Measurements from ENCODE around the gene MFSD12. TPM values are rescaled to one million over a fixed set of nuclear protein-coding genes. Genes with fewer than 3 reads are reported as not detected.
A peak's percentile ranks its signal among the peaks of the same experiment; 100 is the strongest.

The MFSD12 gene
- polyA plus RNA-seq (2013, experiment 1 of 4), result 55.7 TPM
- polyA plus RNA-seq (2013, experiment 2 of 4), result 53.6 TPM
- 42.2 TPM for polyA plus RNA-seq (2013, experiment 3 of 4)
- 43.2 TPM for polyA plus RNA-seq (2013, experiment 4 of 4)

- no peaks in the 10 kb centered on the region for H3K9me3 ChIP-seq (ENCODE audit: control insufficient read depth, low read length)
- peaks cover 8% of the 10 kb centered on the region for H3K4me1 ChIP-seq (ENCODE audit: control insufficient read depth, insufficient read depth, low read length)
- WGBS, 2 experiments, result 1% methylated on average over 81 of the region's 81 CpGs
- H3K36me3 ChIP-seq (ENCODE audit: control insufficient read depth, insufficient read depth, low read length), result no peaks in the 10 kb centered on the region
- peaks cover 8% of the 10 kb centered on the region for H3K27me3 ChIP-seq (ENCODE audit: control insufficient read depth, insufficient read depth, low read length, poor library complexity, severe bottlenecking)
- peak within 1 kb of the TSS; percentile 62 for H3K4me3 ChIP-seq (ENCODE audit: insufficient read depth, low read depth, low read length)
- no peak within 1 kb of the TSS for H3K27ac ChIP-seq (ENCODE audit: insufficient read depth, low read depth, low read length, poor library complexity, severe bottlenecking)
Observed at GRCh38 chr19:3557461-3558248, at the start of gene MFSD12. Gene MFSD12 (minus strand): TSS chr19:3557586. CDS start chr19:3557403, 183 bp downstream.

DNA sequence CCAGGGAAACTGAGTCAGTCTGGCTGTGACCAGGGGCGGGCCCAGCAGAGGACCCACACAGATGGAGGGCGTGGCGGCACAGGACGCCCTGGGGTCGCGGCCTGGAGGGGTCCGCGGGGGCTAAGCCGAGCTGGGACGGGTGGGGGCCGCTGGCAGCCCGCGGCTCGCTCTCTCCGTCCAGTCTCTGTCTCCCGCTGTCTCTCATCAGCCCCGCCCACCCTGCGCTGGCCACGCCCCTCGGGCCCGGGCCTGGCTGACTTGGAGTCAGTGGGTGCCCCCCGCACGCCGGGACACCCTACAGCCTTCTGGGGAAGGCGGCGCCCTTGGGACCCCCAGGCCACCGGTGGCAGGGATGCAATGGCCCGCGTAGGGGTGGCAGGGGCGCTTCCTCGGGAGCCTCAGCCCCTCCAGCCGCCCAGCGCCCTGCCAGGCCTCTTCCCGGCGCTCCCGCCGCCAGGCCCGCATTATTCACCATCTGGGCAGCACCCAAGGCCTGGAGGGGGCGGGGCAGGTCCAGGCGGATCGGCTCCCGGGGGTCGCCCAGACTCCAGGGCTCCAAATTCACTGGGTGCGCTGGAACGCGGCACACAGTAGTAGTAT, 49.4 kb upstream of the MFSD12 start, which contains the start of gene TBXA2R:
Gene TBXA2R, minus strand, starts transcription at position 186 of the 600 bp plus-strand sequence. CDS start 6,241 bp downstream, outside the sequence.
- no peak within 1 kb of the TSS for H3K27ac ChIP-seq (ENCODE audit: insufficient read depth, low read depth, low read length, poor library complexity, severe bottlenecking)
- peak within 1 kb of the TSS; percentile 25 for H3K4me3 ChIP-seq (ENCODE audit: insufficient read depth, low read depth, low read length)

DNA sequence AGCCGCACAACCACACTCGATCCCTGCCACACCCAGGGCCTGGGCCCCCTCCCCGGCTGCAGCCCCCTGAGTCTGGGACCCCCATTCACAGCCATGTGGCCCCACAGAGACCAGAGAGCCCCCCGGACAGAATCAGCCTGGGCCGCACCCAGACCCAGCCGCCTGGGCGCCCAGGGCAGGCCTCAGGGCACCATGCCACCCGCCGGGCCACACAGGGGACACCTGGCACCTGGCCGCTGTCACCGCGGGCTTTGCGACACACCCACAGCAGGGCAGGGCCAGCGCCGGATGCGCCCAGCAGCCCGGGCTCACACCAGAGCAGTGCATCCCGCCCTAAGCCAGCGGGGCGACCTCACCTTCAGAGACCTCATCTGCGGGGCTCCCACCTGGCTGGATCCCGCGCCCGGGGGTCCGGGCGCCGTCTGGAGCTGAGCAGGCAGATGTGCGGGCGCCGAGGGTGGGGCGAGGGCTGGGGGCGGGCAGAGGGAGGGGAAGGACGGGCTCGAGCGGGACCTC, 48.8 kb upstream of the MFSD12 start:
- Histone ChIP-seq H3K27ac (ENCODE audit: insufficient read depth, low read depth, low read length, poor library complexity, severe bottlenecking) (no peak overlapping the region), H3K27me3 (ENCODE audit: control insufficient read depth, insufficient read depth, low read length, poor library complexity, severe bottlenecking) (peaks cover 35% of the 10 kb centered on the region), H3K9me3 (ENCODE audit: control insufficient read depth, low read length) (no peaks in the 10 kb centered on the region), H3K36me3 (ENCODE audit: control insufficient read depth, insufficient read depth, low read length) (peaks cover 6% of the 10 kb centered on the region), H3K4me1 (ENCODE audit: control insufficient read depth, insufficient read depth, low read length) (peaks cover 14% of the 10 kb centered on the region), H3K4me3 (ENCODE audit: insufficient read depth, low read depth, low read length) (peak overlapping the region; percentile 25)
- 21 to 23% methylated on average over 35 of the region's 35 CpGs for WGBS, 2 experiments

More for the DNA sequence above, 49.4 kb upstream of the MFSD12 start, which contains the start of gene TBXA2R:
- no peaks in the 10 kb centered on the region for H3K9me3 ChIP-seq (ENCODE audit: control insufficient read depth, low read length)
- H3K36me3 ChIP-seq (ENCODE audit: control insufficient read depth, insufficient read depth, low read length), result peaks cover 11% of the 10 kb centered on the region
- peaks cover 14% of the 10 kb centered on the region for H3K4me1 ChIP-seq (ENCODE audit: control insufficient read depth, insufficient read depth, low read length)
- peaks cover 35% of the 10 kb centered on the region for H3K27me3 ChIP-seq (ENCODE audit: control insufficient read depth, insufficient read depth, low read length, poor library complexity, severe bottlenecking)
- WGBS, 2 experiments, result 3 to 5% methylated on average over 46 of the region's 46 CpGs

DNA sequence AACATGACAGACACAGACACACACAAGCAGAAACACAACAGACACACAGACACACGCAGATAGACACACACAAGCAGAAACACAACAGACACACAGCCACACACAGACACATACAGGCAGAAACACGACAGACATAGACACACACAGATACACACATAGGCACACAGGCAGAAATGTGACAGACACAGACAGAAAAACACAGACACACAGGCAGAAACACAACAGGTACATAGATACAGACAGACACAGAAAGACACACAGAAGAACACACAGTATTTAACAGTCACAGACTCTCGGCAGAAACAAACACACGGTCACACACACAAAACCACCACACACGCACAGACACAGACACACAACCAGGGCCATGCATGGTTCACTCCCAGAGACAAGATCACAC, 48.4 kb upstream of the MFSD12 start:
- 78 to 85% methylated on average over 5 of the region's 5 CpGs for WGBS, 2 experiments
- Histone ChIP-seq H3K4me1 (ENCODE audit: control insufficient read depth, insufficient read depth, low read length) (peaks cover 14% of the 10 kb centered on the region), H3K27me3 (ENCODE audit: control insufficient read depth, insufficient read depth, low read length, poor library complexity, severe bottlenecking) (peaks cover 35% of the 10 kb centered on the region), H3K27ac (ENCODE audit: insufficient read depth, low read depth, low read length, poor library complexity, severe bottlenecking) (no peak overlapping the region), H3K4me3 (ENCODE audit: insufficient read depth, low read depth, low read length) (no peak overlapping the region), H3K36me3 (ENCODE audit: control insufficient read depth, insufficient read depth, low read length) (peaks cover 5% of the 10 kb centered on the region), H3K9me3 (ENCODE audit: control insufficient read depth, low read length) (no peaks in the 10 kb centered on the region)

DNA sequence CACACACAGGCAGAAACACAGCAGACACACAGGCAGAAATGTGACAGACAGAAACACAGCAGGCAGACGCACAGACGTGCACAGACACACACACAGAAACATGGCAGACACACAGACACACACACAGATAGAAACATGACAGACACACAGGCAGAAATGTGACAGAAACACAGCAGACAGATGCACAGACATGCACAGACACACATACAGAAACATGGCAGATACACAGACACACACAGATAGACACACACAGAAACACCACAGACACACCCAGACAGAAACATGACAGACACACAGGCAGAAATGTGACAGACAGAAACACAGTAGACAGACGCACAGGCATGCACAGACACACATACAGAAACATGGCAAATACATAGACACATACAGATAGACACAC, 48.0 kb upstream of the MFSD12 start:
- H3K9me3 ChIP-seq (ENCODE audit: control insufficient read depth, low read length), result no peaks in the 10 kb centered on the region
- peaks cover 5% of the 10 kb centered on the region for H3K36me3 ChIP-seq (ENCODE audit: control insufficient read depth, insufficient read depth, low read length)
- H3K4me1 ChIP-seq (ENCODE audit: control insufficient read depth, insufficient read depth, low read length), result peaks cover 14% of the 10 kb centered on the region
- no peak overlapping the region for H3K4me3 ChIP-seq (ENCODE audit: insufficient read depth, low read depth, low read length)
- H3K27me3 ChIP-seq (ENCODE audit: control insufficient read depth, insufficient read depth, low read length, poor library complexity, severe bottlenecking), result peaks cover 35% of the 10 kb centered on the region
- H3K27ac ChIP-seq (ENCODE audit: insufficient read depth, low read depth, low read length, poor library complexity, severe bottlenecking), result no peak overlapping the region
- WGBS, 2 experiments, result 85 to 93% methylated on average over 3 of the region's 3 CpGs

- Histone ChIP-seq H3K9me3 (ENCODE audit: control insufficient read depth, low read length) (no peaks in the 10 kb centered on the region), H3K4me1 (ENCODE audit: control insufficient read depth, insufficient read depth, low read length) (peaks cover 14% of the 10 kb centered on the region), H3K36me3 (ENCODE audit: control insufficient read depth, insufficient read depth, low read length) (peaks cover 3% of the 10 kb centered on the region), H3K27ac (ENCODE audit: insufficient read depth, low read depth, low read length, poor library complexity, severe bottlenecking) (no peak overlapping the region), H3K4me3 (ENCODE audit: insufficient read depth, low read depth, low read length) (no peak overlapping the region), H3K27me3 (ENCODE audit: control insufficient read depth, insufficient read depth, low read length, poor library complexity, severe bottlenecking) (peaks cover 35% of the 10 kb centered on the region)
- 86 to 89% methylated on average over 11 of the region's 11 CpGs for WGBS, 2 experiments
Observed at GRCh38 chr19:3604987-3605343, 47.6 kb upstream of the MFSD12 start.

DNA sequence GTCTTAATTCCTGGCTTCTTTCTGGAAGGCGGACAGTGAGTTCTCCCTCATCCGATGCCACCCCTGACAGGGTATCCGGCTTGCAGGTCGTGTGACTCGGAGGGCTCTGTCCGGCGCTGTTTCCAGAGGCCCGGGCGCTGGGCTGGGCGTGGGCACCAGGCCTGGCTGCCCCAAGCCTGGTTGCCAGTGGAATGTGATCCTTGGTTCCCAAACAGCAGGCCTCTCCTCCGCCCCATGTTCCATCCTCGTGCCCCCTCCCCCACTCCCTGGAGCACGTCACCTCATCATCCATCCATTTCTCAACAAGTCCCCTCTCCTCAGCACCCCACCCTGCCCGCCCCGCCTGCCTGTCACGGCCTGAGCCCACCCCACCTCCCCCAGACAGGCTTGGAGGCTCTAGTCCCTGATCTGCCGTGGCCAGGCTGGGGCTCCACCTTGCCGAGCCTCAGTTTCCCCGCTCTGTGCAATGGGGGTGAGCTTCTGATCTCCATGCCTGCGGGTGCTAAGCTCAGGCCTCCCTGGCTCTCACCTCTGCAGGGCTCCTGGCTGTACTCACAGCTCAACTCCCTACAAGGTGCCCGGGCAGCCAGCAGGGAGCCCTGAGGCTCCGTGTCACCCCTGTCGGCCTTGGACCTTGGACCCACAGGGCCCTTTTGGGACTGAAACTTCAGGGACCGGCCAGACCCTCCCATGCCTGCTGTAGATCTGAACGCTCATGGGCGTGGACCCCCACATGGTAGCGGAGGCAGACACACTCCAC, 47.0 kb upstream of the MFSD12 start:
- no peak overlapping the region for H3K27ac ChIP-seq (ENCODE audit: insufficient read depth, low read depth, low read length, poor library complexity, severe bottlenecking)
- 91 to 92% methylated on average over 27 of the region's 27 CpGs for WGBS, 2 experiments
- H3K27me3 ChIP-seq (ENCODE audit: control insufficient read depth, insufficient read depth, low read length, poor library complexity, severe bottlenecking), result peaks cover 35% of the 10 kb centered on the region
- H3K9me3 ChIP-seq (ENCODE audit: control insufficient read depth, low read length), result no peaks in the 10 kb centered on the region
- H3K4me1 ChIP-seq (ENCODE audit: control insufficient read depth, insufficient read depth, low read length), result peaks cover 14% of the 10 kb centered on the region
- no peaks in the 10 kb centered on the region for H3K36me3 ChIP-seq (ENCODE audit: control insufficient read depth, insufficient read depth, low read length)
- H3K4me3 ChIP-seq (ENCODE audit: insufficient read depth, low read depth, low read length), result no peak overlapping the region

DNA sequence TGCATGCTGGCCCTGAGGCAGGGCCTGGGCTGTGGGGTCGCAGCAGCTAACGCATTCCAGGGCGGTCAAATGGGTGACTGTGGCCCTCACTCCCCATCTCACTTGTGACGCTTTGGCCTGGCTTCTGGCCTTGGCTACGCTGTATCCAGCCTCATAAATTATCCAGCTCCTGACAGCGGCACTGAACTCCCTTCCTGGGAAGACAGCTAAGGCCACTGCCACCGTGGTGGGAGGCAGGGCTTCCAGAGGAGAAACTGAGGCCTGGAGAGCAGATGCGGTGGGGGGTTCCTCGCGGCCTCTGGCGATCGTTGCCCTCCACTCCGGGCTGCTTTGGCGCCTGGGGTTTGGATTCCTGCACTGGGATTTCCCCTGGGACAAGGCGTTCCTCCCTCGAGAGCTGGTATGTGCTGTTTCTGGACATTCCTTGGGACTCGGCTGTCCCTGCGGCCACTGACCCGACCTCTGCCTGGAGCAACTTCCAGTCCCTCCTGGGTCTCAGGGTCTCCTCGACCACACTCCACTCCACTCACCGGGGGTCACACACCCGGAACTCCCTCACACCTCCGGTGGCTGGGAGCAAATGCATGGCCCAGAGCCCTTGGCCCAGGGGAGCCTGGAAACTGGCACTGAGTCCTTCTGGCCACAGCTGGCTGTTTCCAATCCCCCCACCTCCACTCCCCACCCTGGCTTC, 45.9 kb upstream of the MFSD12 start:
- Histone ChIP-seq H3K4me1 (ENCODE audit: control insufficient read depth, insufficient read depth, low read length) (peaks cover 12% of the 10 kb centered on the region), H3K27me3 (ENCODE audit: control insufficient read depth, insufficient read depth, low read length, poor library complexity, severe bottlenecking) (peaks cover 35% of the 10 kb centered on the region), H3K9me3 (ENCODE audit: control insufficient read depth, low read length) (no peaks in the 10 kb centered on the region), H3K27ac (ENCODE audit: insufficient read depth, low read depth, low read length, poor library complexity, severe bottlenecking) (no peak overlapping the region), H3K36me3 (ENCODE audit: control insufficient read depth, insufficient read depth, low read length) (no peaks in the 10 kb centered on the region), H3K4me3 (ENCODE audit: insufficient read depth, low read depth, low read length) (no peak overlapping the region)
- 87 to 90% methylated on average over 23 of the region's 23 CpGs for WGBS, 2 experiments

DNA sequence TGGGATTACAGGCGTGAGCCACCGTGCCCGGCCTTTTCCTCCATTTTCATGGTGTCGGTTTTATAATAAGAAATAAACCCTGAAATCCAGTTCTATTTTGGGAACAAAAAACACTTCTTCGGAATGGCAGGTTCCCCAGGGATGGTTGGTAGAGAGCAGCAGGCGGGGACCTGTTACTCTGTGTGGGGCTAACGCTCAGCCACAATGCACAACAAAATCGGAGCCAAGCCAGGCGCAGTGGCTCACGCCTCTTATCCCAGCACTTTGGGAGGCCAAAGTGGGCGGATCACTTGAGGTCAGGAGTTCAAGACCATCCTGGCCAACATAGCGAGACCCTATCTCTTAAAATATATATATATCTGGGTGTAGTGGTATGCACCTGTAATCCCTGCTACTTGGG, 43.6 kb upstream of the MFSD12 start:
- no peaks in the 10 kb centered on the region for H3K9me3 ChIP-seq (ENCODE audit: control insufficient read depth, low read length)
- no peak overlapping the region for H3K4me3 ChIP-seq (ENCODE audit: insufficient read depth, low read depth, low read length)
- H3K4me1 ChIP-seq (ENCODE audit: control insufficient read depth, insufficient read depth, low read length), result no peaks in the 10 kb centered on the region
- 89 to 93% methylated on average over 12 of the region's 12 CpGs for WGBS, 2 experiments
- H3K27me3 ChIP-seq (ENCODE audit: control insufficient read depth, insufficient read depth, low read length, poor library complexity, severe bottlenecking), result peaks cover 13% of the 10 kb centered on the region
- H3K36me3 ChIP-seq (ENCODE audit: control insufficient read depth, insufficient read depth, low read length), result no peaks in the 10 kb centered on the region
- H3K27ac ChIP-seq (ENCODE audit: insufficient read depth, low read depth, low read length, poor library complexity, severe bottlenecking), result no peak overlapping the region

All from ectodermal cell (in vitro differentiated cells).